NK-92 treated with Interleukin-12 subunit alpha and Interleukin-12 subunit beta, amount 100 ng/mL, for 24 hours (cell line): Measurements from ENCODE around the gene OR11L1.

Experiments
- DNase-seq: peaks from one replicate; lab custom pipeline; 2025; lab: John Stamatoyannopoulos, UW

Gene OR11L1

DNA sequence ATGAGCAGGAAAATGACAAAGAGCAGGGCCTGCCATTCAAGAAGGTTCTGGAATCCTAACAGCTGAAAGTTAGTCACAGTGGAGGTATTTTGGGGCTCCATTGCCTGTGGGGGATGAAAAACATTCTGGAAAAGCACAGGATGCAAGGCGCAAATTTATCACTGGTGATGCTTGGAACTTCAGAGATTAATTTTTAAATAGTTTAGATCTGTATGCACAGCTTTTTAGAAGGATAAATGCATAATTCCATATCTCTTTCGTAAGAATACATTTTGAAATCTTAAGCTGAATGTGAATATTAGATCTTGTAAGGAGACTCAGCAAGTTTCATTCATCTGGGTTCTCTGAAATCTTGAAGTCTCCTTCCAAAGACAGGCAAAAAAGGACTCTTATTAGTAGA is at the start of gene OR11L1:
TSS of gene OR11L1 (minus strand) at position 101 of the 400 bp plus-strand sequence. CDS start at position 101, 0 bp downstream.
- no peak for DNase-seq

- DNase-seq: no peak
These were observed 43.2 kb upstream of the OR11L1 start for GRCh38 chr1:247884797-247885413.

DNA sequence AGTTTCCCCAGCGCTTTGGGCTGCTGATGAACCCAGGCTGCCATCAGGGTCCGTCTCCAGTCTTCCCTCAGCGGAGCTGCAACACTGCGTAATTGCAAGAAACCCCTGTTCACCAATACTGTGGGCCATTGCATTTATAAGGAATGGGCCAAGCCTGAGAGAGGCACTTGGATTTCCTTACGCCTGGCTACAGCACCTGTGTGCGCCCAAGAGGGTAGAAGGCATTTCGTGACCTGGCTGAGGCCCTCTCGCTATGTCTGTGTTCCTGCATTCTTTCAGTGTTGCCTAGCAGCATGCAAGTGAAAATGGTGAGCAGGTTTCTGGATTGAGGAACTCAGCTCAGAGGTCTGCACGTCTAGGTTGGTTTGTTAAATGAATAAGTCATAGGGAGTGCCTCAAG is 41.6 kb upstream of the OR11L1 start:
- DNase-seq: no peak

DNA sequence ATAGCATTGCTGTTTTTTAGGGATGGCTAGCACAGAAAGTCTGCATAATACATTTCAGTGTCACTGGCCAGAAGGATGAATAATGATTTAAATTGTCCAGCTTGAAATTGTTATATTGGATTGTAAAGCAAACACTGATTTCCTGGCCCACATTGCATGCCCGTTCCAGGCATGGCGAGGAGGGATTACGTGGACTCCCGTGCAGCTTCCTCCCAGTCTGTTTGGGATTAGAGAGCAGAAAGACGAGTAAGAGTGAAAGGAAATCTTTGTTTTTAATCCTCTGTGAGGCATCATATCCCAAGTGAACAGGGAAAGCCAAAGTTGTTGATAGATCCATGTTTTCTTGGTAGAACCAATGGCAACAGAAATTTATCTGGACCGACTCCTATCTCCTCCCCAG is 23.7 kb upstream of the OR11L1 start:
- DNase-seq: no peak

DNA sequence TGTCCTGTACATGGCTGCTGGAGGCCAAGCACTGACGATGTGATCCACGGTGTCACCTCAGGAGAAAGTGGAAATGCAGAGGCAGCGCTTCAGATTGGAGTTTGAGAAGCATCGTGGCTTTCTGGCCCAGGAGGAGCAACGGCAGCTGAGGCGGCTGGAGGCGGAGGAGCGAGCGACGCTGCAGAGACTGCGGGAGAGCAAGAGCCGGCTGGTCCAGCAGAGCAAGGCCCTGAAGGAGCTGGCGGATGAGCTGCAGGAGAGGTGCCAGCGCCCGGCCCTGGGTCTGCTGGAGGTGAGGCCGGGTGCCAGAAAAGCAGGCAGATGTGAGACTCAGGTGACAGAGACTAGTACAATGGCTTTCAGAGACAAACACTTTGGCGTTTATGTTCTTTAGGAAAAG is 22.9 kb upstream of the OR11L1 start:
- no peak for DNase-seq

- DNase-seq: no peak
These were observed 21.1 kb upstream of the OR11L1 start for GRCh38 chr1:247862756-247863155.

- DNase-seq: no peak
These were observed 16.4 kb upstream of the OR11L1 start for GRCh38 chr1:247857985-247858619.

GRCh38 chr1:247857069-247857984 is 15.6 kb upstream of the OR11L1 start, which contains the start of gene TRIM58:
TRIM58 (plus strand) TSS chr1:247857187; CDS start chr1:247857247, 60 bp downstream.
- no peak for DNase-seq

- DNase-seq: no peak
These were observed 14.2 kb upstream of the OR11L1 start for GRCh38 chr1:247855911-247856310.

GRCh38 chr1:247854899-247855545 is 13.3 kb upstream of the OR11L1 start:
- DNase-seq: no peak

DNA sequence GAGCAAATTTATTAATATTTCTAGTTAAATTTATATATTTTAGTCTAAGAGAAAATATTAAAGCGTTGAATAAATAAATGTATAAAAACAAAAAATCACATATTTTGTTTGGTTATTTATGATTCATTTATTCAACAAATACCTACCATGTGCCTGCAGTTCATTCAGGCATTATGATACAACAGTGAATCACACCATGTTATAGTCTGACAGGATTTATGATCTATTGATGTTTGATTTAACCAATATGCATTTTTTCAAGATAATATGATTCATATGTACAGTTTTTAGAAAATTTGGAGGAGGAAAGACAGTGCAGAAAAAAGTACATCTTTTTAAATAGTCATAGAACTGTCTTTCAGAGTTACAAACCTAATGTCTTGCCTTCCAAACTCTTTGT is 7.9 kb upstream of the OR11L1 start:
- no peak for DNase-seq

GRCh38 chr1:247848346-247848745 is 6.7 kb upstream of the OR11L1 start:
- DNase-seq: no peak

DNA sequence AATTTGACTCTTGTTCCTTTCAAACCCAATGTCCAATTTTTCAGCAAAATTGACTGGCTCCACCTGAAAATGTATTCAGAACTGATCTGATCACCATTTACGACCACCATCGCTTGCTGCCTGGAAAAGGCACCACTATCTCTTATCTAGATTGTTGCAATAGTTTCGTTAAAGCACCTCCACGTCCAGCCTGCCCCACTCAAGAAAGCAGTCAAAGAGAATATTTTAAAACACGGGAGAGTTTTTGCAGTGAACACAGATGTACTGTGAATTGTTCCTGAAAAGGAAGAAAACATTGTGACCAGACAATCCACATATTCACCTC is 4.0 kb upstream of the OR11L1 start:
- no peak for DNase-seq

DNA sequence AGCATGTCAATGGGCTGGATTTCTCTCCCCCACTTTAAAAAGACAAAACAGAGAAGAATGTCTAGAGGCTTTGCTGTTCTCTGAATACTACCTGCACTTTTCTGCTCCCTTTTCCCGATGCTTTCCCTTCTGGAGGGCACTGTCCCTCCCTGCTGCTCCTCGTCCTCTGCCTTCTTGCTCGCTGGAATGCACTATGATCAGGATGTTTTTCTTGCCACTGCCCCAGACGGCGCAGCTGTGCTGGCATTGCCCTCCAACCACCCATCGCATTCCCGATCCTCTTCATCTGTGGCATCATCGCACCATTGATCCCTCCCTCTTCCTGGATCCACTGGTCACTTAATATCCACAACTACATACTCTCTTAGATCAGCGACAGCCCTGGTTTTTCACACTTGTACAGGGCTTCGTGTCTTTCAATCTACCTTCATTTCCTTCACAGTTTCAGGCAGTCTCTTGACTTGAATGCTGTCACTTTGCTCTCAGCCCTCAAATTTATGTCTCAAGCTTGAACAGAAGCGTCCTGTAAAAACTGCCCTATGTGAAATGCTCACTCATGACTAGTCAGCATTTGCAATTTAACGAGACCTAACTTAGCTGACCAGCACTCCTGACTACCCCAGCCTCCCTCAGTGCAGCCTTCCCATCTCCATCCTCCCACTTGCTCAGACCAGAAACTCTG is 3.5 kb upstream of the OR11L1 start:
- DNase-seq: no peak

DNA sequence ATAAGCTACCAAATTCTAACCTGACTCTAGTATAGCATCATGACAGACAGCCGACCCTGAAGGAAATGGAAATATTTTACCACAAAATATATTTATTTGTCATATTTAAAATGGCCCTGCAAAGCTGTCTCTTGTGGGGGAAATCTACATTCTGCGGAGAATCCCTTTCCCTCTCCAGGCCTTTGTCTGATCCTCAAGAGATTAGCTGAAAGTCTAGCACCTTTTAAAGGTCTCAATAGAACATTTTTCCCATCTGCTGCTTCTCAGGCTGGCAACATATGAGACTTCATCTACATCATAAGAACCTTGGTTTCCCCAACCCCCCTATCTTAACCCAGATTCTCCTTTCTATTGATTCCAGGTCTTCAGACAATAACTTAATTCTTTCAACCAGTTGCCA is 1.7 kb upstream of the OR11L1 start:
- no peak for DNase-seq

GRCh38 chr1:247840818-247841217 is 878 bp downstream of the OR11L1 start:
- DNase-seq: no peak

DNA sequence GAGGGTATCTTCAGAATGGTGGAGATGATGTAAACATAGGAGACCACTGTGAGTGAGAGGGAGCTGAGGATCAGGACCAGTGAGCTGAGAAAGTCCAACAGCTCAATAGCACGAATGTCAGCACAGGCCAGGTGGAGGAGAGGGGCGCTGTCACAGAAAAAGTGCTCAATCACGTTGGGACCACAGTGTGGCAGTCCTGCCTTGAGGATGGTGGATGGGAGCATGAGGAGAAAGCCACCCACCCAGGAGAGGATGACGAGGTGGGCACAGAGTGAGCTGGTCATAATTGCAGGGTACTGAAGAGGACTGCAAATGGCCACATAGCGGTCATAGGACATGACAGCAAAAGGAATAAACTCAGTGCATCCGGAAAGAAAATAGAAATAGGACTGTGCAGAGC is 8.1 kb downstream of the OR11L1 start:
- DNase-seq: no peak

DNA sequence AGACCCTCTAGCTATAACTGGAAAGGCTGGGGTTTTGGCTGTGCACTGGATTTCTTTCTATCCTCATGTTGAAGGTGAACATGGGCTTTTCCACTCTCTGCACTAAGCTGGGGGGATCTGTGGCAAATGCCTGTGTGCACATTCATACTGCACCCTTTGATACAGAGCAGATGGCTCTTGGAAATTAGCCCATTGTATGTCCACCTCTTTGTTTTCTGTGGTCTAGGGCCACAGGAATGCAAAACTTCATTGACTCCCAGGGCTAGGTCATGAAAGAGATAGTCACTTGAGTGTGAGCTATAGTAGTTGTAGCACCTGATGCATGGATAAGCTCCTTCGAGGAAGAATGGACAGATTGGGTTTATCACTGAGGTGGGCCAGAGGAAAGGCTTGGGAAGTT is 12.0 kb downstream of the OR11L1 start:
- DNase-seq: no peak

DNA sequence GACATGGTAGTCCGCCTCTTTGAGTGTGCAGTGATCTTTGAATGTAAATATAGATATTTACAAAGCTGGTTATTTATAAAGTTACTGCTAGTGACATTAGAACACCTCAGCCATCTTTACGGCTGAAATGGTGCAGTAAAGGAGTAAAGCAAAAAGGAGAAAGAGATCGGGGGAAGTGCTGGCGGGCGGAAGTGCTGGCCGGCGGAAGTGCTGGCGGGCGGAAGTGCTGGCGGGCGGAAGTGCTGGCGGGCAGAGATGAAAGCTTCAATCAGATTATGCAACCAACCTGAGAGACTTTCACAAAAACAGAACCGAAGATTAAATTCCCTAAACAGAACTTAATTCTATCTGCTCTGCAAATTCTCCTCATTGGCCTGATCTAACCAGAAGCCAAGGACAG is 16.3 kb downstream of the OR11L1 start:
- DNase-seq: no peak

DNA sequence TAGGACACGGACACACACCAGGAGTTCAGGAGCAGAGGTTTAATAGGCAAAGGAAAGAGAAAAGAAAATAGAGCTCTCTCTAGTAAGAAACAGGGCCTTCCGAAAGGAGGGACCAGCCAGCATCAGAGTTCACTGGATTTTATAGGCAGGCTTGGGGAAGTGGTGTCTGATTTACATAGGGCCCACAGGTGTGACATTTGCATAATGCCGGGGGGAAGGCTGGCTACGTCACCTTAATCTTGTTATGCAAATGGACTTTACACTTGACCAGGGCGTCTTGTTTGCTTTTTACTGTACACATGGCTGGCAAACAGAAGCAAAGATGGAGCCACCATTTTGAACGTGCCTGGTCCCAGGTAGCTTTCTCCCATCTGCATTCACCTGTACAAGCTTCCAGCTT is 17.7 kb downstream of the OR11L1 start, which contains the start of gene OR14A16:
TSS of gene OR14A16 (minus strand) at position 97 of the 400 bp plus-strand sequence. CDS start 8,390 bp downstream, outside the sequence.
- no peak for DNase-seq

DNA sequence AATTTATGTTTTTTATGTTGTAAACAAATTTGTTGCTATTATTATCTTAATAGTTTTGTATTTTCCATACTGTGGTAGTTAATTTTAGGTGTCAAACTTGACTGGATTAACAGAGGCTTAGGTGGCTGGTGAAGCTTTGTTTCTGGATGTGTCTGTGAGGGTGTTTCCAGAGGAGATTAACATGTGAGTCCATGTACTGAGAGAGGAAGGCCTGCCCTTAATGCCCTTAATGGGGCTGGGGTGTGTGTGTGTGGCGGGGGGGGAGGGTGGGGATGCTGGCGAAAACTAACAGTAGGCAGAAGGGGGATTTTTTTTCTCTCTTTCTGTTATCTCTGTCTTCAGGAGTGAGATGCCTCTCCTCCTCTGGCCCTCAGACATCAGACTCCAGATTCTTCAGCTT is 19.6 kb downstream of the OR11L1 start:
- no peak for DNase-seq

- no peak for DNase-seq
These were observed 29.1 kb downstream of the OR11L1 start for GRCh38 chr1:247812637-247813036.
